SK-N-SH (cell line): ENCODE measurements around the gene VCAM1. TPM values are rescaled to one million over a fixed set of nuclear protein-coding genes. Genes with fewer than 3 reads are reported as not detected.

ENCODE experiments used
- CTCF ChIA-PET: fragments of 300-600, 350-600 bp; formaldehyde crosslinking; extraction: SDS; loops from one replicate; lab custom pipeline; 2021; lab: Yijun Ruan, JAX
- POLR2A ChIA-PET: fragments of 350-600 bp; sonication (Branson Sonifier 250); formaldehyde crosslinking; extraction: SDS; loops from one replicate; lab custom pipeline; 2020; ENCODE audit warnings: antibody characterized with exemption, inconsistent platforms; lab: Yijun Ruan, JAX
- DNase-seq: peaks from one replicate; pipeline ENCODE4 v3.0.0; 2012
- H2AFZ ChIP-seq: fragments of 200-600 bp; sonication (generic); 2 replicates; pipeline ENCODE4 v1.8.1; 2016; ENCODE audit warnings: antibody characterized with exemption, mild to moderate bottlenecking, low read depth
- H3F3A ChIP-seq: fragments of 200-600 bp; sonication (generic); replicated peaks from 2 replicates; pipeline ENCODE3; 2016; ENCODE audit warnings: antibody characterized with exemption, mild to moderate bottlenecking; ENCODE audit not compliant: insufficient read depth
- H3K27ac ChIP-seq, 2 experiments: fragments of 200-500 bp in 1 of 2; fragments of 200-600 bp in 1 of 2; sonication (Bioruptor generic) in 1 of 2; sonication (generic), shearing (Covaris generic) in 1 of 2; 2 replicates each; pipeline versions ENCODE4 v1.5.1 to v1.6.1; 2014 to 2016; ENCODE audit warnings: low read depth in 2 of 2, inconsistent platforms in 1 of 2, low read length in 1 of 2, mild to moderate bottlenecking in 1 of 2, mixed read lengths in 1 of 2
- H3K27me3 ChIP-seq: fragments of 200-600 bp; sonication (generic), shearing (Covaris generic); 2 replicates; pipeline ENCODE4 v1.6.1; 2016; ENCODE audit warnings: mixed run types; ENCODE audit not compliant: insufficient read depth
- H3K36me3 ChIP-seq, 2 experiments: fragments of 200-500 bp in 1 of 2; fragments of 200-600 bp in 1 of 2; sonication (Bioruptor generic) in 1 of 2; sonication (generic) in 1 of 2; replicated peaks in 1 of 2; 2 replicates each; pipeline versions ENCODE3 to v1.5.1; 2014 to 2016; ENCODE audit warnings: low read length in 1 of 2, mild to moderate bottlenecking in 1 of 2; ENCODE audit not compliant: insufficient read depth in 2 of 2, control insufficient read depth in 1 of 2
- H3K4me1 ChIP-seq, 2 experiments: fragments of 200-500 bp in 1 of 2; fragments of 200-600 bp in 1 of 2; sonication (Bioruptor generic) in 1 of 2; sonication (generic), shearing (Covaris generic) in 1 of 2; 2 replicates each; pipeline versions ENCODE4 v1.5.1 to v1.6.1; 2014 to 2016; ENCODE audit warnings: low read depth in 1 of 2, low read length in 1 of 2, mixed run types in 1 of 2; ENCODE audit not compliant: insufficient read depth in 2 of 2, control insufficient read depth in 1 of 2
- H3K4me2 ChIP-seq: fragments of 200-600 bp; sonication (generic), shearing (Covaris generic); 2 replicates; pipeline ENCODE4 v1.6.1; 2017; ENCODE audit warnings: mixed run types
- H3K4me3 ChIP-seq, 2 experiments: fragments of 200-500 bp in 1 of 2; fragments of 200-600 bp in 1 of 2; sonication (Bioruptor generic) in 1 of 2; sonication (generic), shearing (Covaris generic) in 1 of 2; 2 replicates each; pipeline versions ENCODE4 v1.5.1 to v1.8.1; 2014 to 2016; ENCODE audit warnings: low read depth in 2 of 2, inconsistent platforms in 1 of 2, low read length in 1 of 2, mild to moderate bottlenecking in 1 of 2, mixed read lengths in 1 of 2, moderate library complexity in 1 of 2
- H3K79me2 ChIP-seq: fragments of 200-600 bp; sonication (generic); 2 replicates; pipeline ENCODE4 v1.8.1; 2017; ENCODE audit warnings: mild to moderate bottlenecking; ENCODE audit not compliant: insufficient read depth
- H3K9ac ChIP-seq: fragments of 200-600 bp; sonication (generic); 2 replicates; pipeline ENCODE4 v1.6.1; 2017; ENCODE audit warnings: mixed run types
- H3K9me2 ChIP-seq: fragments of 200-600 bp; sonication (generic); 2 replicates; pipeline ENCODE4 v1.6.1; 2017; ENCODE audit warnings: mixed run types
- H3K9me3 ChIP-seq: fragments of 200-600 bp; sonication (generic); 2 replicates; pipeline ENCODE4 v1.6.1; 2017; ENCODE audit warnings: mixed run types, mild to moderate bottlenecking, moderate library complexity
- H4K20me1 ChIP-seq: fragments of 200-600 bp; sonication (generic); 2 replicates; pipeline ENCODE4 v1.6.1; 2017; ENCODE audit warnings: mild to moderate bottlenecking, mixed run types; ENCODE audit not compliant: insufficient read depth
- CTCF ChIP-seq: fragments of 200-600 bp; sonication (generic); IDR thresholded peaks from 2 replicates; pipeline ENCODE4 v1.6.1; 2017; ENCODE audit warnings: antibody characterized with exemption, mild to moderate bottlenecking, moderate library complexity
- FOSL2 ChIP-seq: IDR thresholded peaks from 2 replicates; pipeline ENCODE4 v1.4.0; 2012; ENCODE audit warnings: low read depth, mild to moderate bottlenecking, moderate library complexity, borderline replicate concordance
- FOXJ3 ChIP-seq: sonication (generic); formaldehyde crosslinking; IDR thresholded peaks from 2 replicates; pipeline ENCODE4 v1.5.1; 2020; ENCODE audit warnings: mild to moderate bottlenecking, missing genetic modification reagents
- GABPA ChIP-seq: IDR thresholded peaks from 2 replicates; pipeline ENCODE4 v1.4.0; 2012; ENCODE audit warnings: low read depth, mild to moderate bottlenecking
- JUND ChIP-seq: IDR thresholded peaks from 2 replicates; pipeline ENCODE4 v1.4.0; 2012
- MEF2A ChIP-seq: IDR thresholded peaks from 2 replicates; pipeline ENCODE4 v1.4.0; 2012; ENCODE audit warnings: low read depth, borderline replicate concordance
- NFIC ChIP-seq: IDR thresholded peaks from 2 replicates; pipeline ENCODE4 v1.4.0; 2012; ENCODE audit warnings: borderline replicate concordance
- NRF1 ChIP-seq: IDR thresholded peaks from 2 replicates; pipeline ENCODE4 v1.6.1; 2012; ENCODE audit warnings: low read depth, mild to moderate bottlenecking, low read length
- TAF1 ChIP-seq: IDR thresholded peaks from 2 replicates; pipeline ENCODE4 v1.6.1; 2012; ENCODE audit warnings: low read depth, mild to moderate bottlenecking, low read length, moderate library complexity, borderline replicate concordance
- USF1 ChIP-seq: IDR thresholded peaks from 2 replicates; pipeline ENCODE4 v1.4.0; 2012; ENCODE audit warnings: low read depth, borderline replicate concordance
- USF2 ChIP-seq: fragments of 150-350 bp; IDR thresholded peaks from 2 replicates; pipeline ENCODE4 v1.6.1; 2017; ENCODE audit warnings: antibody characterized with exemption, low read length, low read depth, borderline replicate concordance
- ZBTB33 ChIP-seq: IDR thresholded peaks from 2 replicates; pipeline ENCODE4 v1.4.0; 2012; ENCODE audit warnings: low read depth, borderline replicate concordance
- WGBS: methylation state at CpG from one replicate; pipeline ENCODE4 v1.1.6; 2017; ENCODE audit warnings: low lambda C conversion rate; 5-methylcytosine and 5-hydroxymethylcytosine counted together
- polyA plus RNA-seq, 3 experiments: library from polyadenylated mRNA; depleted of rRNA; stranded (reverse); fragments of >200 nt; gene quantifications; 2 replicates each; pipeline ENCODE4 v1.2.3, GENCODE V29; 2012

VCAM1 gene
- polyA plus RNA-seq, 1 of the 3 experiments (the other 2 are of a cell fraction): 5.0 TPM

- H3K4me3 ChIP-seq: no peak overlapping the region
- no peaks in the 10 kb centered on the region for H3K79me2 ChIP-seq
- H3K27me3 ChIP-seq: no peaks in the 10 kb centered on the region
- H4K20me1 ChIP-seq: no peaks in the 10 kb centered on the region
- CTCF ChIA-PET: no interaction called here
- no peak overlapping the region for H2AFZ ChIP-seq
- H3K9me2 ChIP-seq: no peaks in the 10 kb centered on the region
- no peaks in the 10 kb centered on the region for H3F3A ChIP-seq
- no peak overlapping the region for H3K9ac ChIP-seq
- no peaks in the 10 kb centered on the region for H3K4me1 ChIP-seq
- no peak overlapping the region for H3K27ac ChIP-seq
- TF ChIP-seq NRF1 (no peak), USF1 (no peak), TAF1 (no peak), NFIC (no peak), ZBTB33 (no peak)
- POLR2A ChIA-PET: no interaction called here
- no peak overlapping the region for H3K4me2 ChIP-seq
- DNase-seq: no peak
- no peaks in the 10 kb centered on the region for H3K9me3 ChIP-seq
- H3K36me3 ChIP-seq: peaks cover 0 to 3% of the 10 kb centered on the region in 2 experiments
Measured at GRCh38 chr1:100671601-100672000, 47.9 kb upstream of the VCAM1 start.

GRCh38 chr1:100683448-100684349 lies 35.8 kb upstream of the VCAM1 start:
- no peaks in the 10 kb centered on the region for H3K36me3 ChIP-seq
- H3K9ac ChIP-seq: no peak overlapping the region
- no peaks in the 10 kb centered on the region for H3K4me1 ChIP-seq
- POLR2A ChIA-PET: no interaction called here
- CTCF ChIA-PET: no interaction called here
- no peaks in the 10 kb centered on the region for H3K9me3 ChIP-seq
- no peak for DNase-seq
- TF ChIP-seq FOSL2 (no peak), TAF1 (no peak), GABPA (no peak), USF2 (no peak), JUND (no peak), USF1 (no peak), MEF2A (no peak), FOXJ3 (no peak), CTCF (no peak)
- TF ChIP-seq, all 33 proteins: peak for 0
- Histone ChIP-seq H4K20me1 (no peaks in the 10 kb centered on the region), H3K4me2 (no peak overlapping the region), H3K4me3 (no peak overlapping the region), H3F3A (no peaks in the 10 kb centered on the region), H3K27me3 (no peaks in the 10 kb centered on the region), H3K9me2 (no peaks in the 10 kb centered on the region), H3K27ac (no peak overlapping the region), H2AFZ (no peak overlapping the region), H3K79me2 (no peaks in the 10 kb centered on the region)
- 88% methylated on average over 2 of the region's 2 CpGs for WGBS
